AG08396 (cell line): ENCODE results near the gene SH3D21.

Source experiments
- DNase-seq: peaks from one replicate; pipeline ENCODE4 v3.0.0; 2012; ENCODE audit warnings: low spot score, mixed read lengths

SH3D21 gene

GRCh38 chr1:36358514-36359084, 52.4 kb downstream of the SH3D21 start:
- DNase-seq: no peak

- no peak for DNase-seq
These were observed 53.2 kb downstream of the SH3D21 start for GRCh38 chr1:36359383-36359782.

GRCh38 chr1:36359911-36360550, 53.9 kb downstream of the SH3D21 start:
- DNase-seq: no peak

GRCh38 chr1:36365381-36365780, 59.2 kb downstream of the SH3D21 start:
- DNase-seq: peak; percentile 30

- DNase-seq: peak; percentile 37
These were observed 60.0 kb downstream of the SH3D21 start for GRCh38 chr1:36366091-36366661.

GRCh38 chr1:36367066-36367465, 60.9 kb downstream of the SH3D21 start:
- DNase-seq: no peak

GRCh38 chr1:36367798-36368197, 61.6 kb downstream of the SH3D21 start:
- DNase-seq: no peak

- DNase-seq: peak; percentile 80
These were observed 63.1 kb downstream of the SH3D21 start for GRCh38 chr1:36369061-36369861.
